Measurements from ENCODE around the gene TRAF5.

Gene TRAF5

DNA sequence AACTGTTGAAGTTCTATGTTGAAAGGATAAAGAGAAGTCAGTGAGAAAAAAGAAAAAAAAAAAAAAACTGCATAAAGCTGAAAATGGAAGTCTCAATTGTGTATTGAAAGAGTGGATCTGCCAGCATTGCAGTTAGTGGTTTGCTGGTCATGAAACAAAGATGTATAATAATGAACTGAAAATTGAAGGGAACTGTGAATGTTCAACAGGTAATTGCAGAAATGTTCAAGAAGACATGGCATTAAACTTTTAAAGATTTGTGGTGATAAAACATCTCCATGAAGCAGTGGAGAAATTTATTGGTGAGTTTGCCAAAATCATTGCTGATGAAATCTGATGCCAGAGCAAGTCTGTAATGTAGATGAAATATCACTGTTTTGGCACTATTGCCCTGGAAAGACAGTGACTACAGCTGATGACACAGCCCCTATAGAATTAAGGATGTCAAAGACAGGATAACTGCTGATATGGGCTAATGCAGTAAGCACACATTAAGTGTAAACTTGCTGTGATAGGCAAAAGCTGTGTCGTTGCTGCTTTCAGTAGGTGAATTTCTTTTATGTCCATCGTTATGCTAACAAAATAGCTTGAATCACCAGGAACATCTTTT, 94.3 kb downstream of the TRAF5 start:
- Histone ChIP-seq H3K4me1 (ENCODE audit: control insufficient read depth in 1 of 2, insufficient read depth in 1 of 2, low read depth in 1 of 2, low read length in 1 of 2) (peaks cover 0 to 4% of the 10 kb centered on the region in 2 experiments), H3K4me3 (ENCODE audit: low read depth in 1 of 2, low read length in 1 of 2) (no peak overlapping the region)

DNA sequence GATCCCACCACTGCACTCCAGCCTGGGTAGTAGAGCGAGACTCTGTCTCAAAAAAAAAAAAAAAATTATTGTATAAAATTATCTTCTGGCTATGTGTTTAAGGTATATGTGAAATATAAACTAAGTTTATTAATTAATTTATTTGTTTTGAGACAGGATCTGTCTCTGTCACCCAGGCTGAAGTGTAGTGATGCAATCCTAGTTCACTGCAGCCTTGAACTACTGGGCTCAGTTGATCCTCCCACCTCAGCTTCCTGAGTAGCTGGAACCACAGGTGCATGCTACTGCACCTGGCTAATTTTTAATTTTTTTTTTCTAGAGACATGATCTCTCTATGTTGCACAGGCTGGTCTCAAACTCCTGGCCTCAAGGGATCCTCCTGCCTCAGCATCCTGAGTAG, 97.4 kb downstream of the TRAF5 start:
- Histone ChIP-seq H3K27ac (no peak overlapping the region), H3K27me3 (no peaks in the 10 kb centered on the region), H3K4me1 (ENCODE audit: control insufficient read depth in 1 of 2, insufficient read depth in 1 of 2, low read depth in 1 of 2, low read length in 1 of 2) (no peaks in the 10 kb centered on the region), H3K9me3 (no peaks in the 10 kb centered on the region), H3K4me3 (ENCODE audit: low read depth in 1 of 2, low read length in 1 of 2) (no peak overlapping the region), H3K36me3 (no peaks in the 10 kb centered on the region)
- TF ChIP-seq, protein P1, sequence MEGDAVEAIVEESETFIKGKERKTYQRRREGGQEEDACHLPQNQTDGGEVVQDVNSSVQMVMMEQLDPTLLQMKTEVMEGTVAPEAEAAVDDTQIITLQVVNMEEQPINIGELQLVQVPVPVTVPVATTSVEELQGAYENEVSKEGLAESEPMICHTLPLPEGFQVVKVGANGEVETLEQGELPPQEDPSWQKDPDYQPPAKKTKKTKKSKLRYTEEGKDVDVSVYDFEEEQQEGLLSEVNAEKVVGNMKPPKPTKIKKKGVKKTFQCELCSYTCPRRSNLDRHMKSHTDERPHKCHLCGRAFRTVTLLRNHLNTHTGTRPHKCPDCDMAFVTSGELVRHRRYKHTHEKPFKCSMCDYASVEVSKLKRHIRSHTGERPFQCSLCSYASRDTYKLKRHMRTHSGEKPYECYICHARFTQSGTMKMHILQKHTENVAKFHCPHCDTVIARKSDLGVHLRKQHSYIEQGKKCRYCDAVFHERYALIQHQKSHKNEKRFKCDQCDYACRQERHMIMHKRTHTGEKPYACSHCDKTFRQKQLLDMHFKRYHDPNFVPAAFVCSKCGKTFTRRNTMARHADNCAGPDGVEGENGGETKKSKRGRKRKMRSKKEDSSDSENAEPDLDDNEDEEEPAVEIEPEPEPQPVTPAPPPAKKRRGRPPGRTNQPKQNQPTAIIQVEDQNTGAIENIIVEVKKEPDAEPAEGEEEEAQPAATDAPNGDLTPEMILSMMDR (IDR thresholded peaks at IDR 0.05), result no peak

More for the DNA sequence above, 94.3 kb downstream of the TRAF5 start:
- Histone ChIP-seq H3K27me3 (peaks cover 25% of the 10 kb centered on the region), H3K9me3 (no peaks in the 10 kb centered on the region), H3K36me3 (no peaks in the 10 kb centered on the region), H3K27ac (no peak overlapping the region)
- TF ChIP-seq, protein P1 (IDR thresholded peaks at IDR 0.05), result no peak
